GM23248 (cell line): ENCODE measurements around the gene TRIM25.

Experiments
- EZH2 ChIP-seq: fragments of 200-600 bp; sonication (generic); IDR thresholded peaks from 2 replicates; pipeline ENCODE4 v1.6.1; 2018; ENCODE audit warnings: antibody characterized with exemption, mild to moderate bottlenecking; ENCODE audit not compliant: insufficient read depth, poor library complexity, severe bottlenecking
- EZH2phosphoT487 ChIP-seq: fragments of 200-600 bp; sonication (generic); IDR thresholded peaks from 2 replicates; pipeline ENCODE4 v1.6.1; 2018; ENCODE audit warnings: antibody characterized with exemption, moderate library complexity, mild to moderate bottlenecking, low read depth; ENCODE audit not compliant: insufficient read depth

DNA sequence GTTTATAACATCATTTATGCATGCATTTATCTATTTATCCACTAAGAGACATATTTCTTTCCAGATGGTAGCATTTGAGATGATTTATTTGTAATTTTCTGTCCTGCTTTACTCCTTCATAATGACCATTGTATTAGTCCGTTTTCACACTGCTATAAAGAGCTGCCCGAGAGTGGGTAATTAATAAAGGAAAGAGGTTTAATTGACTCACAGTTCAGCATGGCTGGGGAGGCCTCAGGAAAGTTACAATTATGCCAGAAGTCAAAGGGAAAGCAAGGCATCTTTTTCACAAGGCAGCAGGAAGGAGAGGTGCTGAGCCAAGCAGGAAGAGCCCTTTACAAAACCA is 28.6 kb downstream of the TRIM25 start:
- no peak for TF ChIP-seq EZH2
- no peak for TF ChIP-seq EZH2phosphoT487
